Transverse colon (tissue), 3 donors: Measurements from ENCODE around the gene OSBPL2.

ENCODE experiments used
- CTCF ChIP-seq, 5 experiments: fragments of 200-600 bp in 3 of 5; fragments of 450-650 bp in 2 of 5; sonication (generic) in 3 of 5; IDR thresholded peaks; 1 replicate in 2 of 5; 2 replicates in 3 of 5; pipeline ENCODE4 v1.5.1; 2016 to 2017; ENCODE audit warnings: antibody characterized with exemption in 5 of 5, inconsistent platforms in 3 of 5, mild to moderate bottlenecking in 2 of 5, moderate library complexity in 1 of 5
- EP300 ChIP-seq: sonication (generic); formaldehyde crosslinking; IDR thresholded peaks from one replicate; pipeline ENCODE4 v1.6.1; 2017; ENCODE audit warnings: antibody characterized with exemption, low read depth
- POLR2A ChIP-seq: fragments of 450-650 bp; IDR thresholded peaks from one replicate; pipeline ENCODE4 v1.6.1; 2016; ENCODE audit warnings: antibody characterized with exemption, mild to moderate bottlenecking, moderate library complexity

DNA sequence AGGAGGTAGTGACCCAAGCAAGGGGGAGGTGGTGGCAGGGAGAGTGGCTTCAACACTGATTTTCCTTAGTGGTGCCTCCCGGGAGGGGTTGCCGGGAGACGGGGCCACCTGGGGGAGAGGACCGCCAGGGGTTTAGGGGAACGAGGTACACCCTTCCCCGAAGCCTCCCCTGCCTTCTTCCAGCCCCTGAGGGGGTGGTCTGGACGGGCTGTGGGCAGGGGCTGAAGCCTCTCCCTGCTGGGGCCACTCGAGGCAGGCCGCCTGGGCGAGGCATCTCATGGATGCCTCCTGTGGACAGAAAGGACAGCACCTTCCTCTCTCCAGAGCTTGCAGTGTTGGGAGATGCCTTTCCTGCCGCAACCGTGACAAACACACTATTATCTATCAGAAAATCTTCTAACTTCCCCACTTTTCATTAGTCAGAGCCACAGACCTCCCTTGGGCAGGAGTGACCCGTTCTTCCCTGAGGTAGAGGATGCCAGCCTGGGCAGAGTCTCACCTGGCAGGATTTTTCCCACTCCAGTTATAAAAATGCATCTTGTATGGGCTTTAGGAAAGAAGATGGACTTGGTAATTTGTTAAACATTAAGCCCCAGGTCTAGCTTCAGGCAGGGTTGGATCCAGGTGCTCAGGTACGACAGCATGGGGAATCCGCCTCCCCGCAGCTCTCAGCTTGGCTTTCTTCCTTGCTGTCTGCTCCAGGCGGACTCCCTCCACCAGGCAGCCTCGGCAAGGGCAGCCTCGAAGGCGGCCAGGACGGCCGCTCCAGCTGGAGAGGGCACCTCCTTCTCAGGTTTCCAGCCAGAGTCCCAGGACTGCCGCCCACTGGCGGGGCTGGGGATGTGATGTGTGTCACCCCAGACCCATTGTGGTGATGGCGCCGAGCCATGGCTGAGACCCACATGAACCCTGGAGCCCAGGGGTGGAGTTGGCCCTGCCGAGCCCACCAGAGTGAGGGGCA is 29.2 kb upstream of the OSBPL2 start:
- TF ChIP-seq CTCF (IDR thresholded peaks at IDR 0.05) (no peak), POLR2A (no peak), EP300 (no peak)
